Skin epidermis (tissue), 12 donors: ENCODE measurements around the gene CLIC5.

Source experiments
- H3K27ac ChIP-seq, 21 experiments: fragments of 200-600 bp; sonication (generic) in 11 of 21; one replicate each; pipeline ENCODE4 v1.5.0; 2020; ENCODE audit warnings: mild to moderate bottlenecking in 3 of 21, inconsistent platforms in 2 of 21, moderate library complexity in 2 of 21
- H3K4me3 ChIP-seq, 7 experiments: fragments of 200-600 bp; sonication (generic) in 2 of 7; one replicate each; pipeline ENCODE4 v1.5.0; 2020; ENCODE audit warnings: inconsistent platforms in 2 of 7, mild to moderate bottlenecking in 2 of 7, moderate library complexity in 1 of 7

Gene CLIC5

DNA sequence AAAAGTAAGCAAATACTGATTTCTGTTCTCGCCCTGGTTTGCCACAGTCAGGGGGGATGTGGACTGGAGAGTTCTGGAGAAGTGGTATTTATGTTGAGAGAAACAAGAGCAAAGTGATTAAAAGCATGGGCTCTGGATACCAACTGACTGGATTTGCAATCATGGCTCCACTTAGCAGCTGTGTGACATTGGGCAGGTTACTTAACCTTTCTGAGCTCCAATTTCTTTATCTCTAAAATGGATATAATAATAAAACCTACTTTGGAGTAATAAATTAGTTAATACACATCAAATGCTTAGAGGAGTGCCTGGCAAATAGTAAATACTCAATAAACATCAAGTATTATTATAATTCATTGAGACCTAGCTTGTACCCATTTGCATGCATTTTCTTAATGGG lies 111.7 kb downstream of the CLIC5 start:
- H3K27ac ChIP-seq: no peak overlapping the region
- H3K4me3 ChIP-seq: no peak overlapping the region

GRCh38 chr6:45902984-45903383 lies 112.7 kb downstream of the CLIC5 start:
- H3K4me3 ChIP-seq: no peak overlapping the region
- H3K27ac ChIP-seq: no peak overlapping the region

GRCh38 chr6:45901767-45902650 lies 113.7 kb downstream of the CLIC5 start:
- Histone ChIP-seq H3K27ac (peak overlapping the region in 2 of 21 experiments; percentile 50 to 66), H3K4me3 (no peak overlapping the region)

GRCh38 chr6:45900808-45901752 lies 114.6 kb downstream of the CLIC5 start:
- peak overlapping the region in 5 of 21 experiments; percentile 5 to 66 (median 38) for H3K27ac ChIP-seq
- no peak overlapping the region for H3K4me3 ChIP-seq

- Histone ChIP-seq H3K4me3 (no peak overlapping the region), H3K27ac (no peak overlapping the region)
These were observed 116.0 kb downstream of the CLIC5 start for GRCh38 chr6:45899683-45899946.

DNA sequence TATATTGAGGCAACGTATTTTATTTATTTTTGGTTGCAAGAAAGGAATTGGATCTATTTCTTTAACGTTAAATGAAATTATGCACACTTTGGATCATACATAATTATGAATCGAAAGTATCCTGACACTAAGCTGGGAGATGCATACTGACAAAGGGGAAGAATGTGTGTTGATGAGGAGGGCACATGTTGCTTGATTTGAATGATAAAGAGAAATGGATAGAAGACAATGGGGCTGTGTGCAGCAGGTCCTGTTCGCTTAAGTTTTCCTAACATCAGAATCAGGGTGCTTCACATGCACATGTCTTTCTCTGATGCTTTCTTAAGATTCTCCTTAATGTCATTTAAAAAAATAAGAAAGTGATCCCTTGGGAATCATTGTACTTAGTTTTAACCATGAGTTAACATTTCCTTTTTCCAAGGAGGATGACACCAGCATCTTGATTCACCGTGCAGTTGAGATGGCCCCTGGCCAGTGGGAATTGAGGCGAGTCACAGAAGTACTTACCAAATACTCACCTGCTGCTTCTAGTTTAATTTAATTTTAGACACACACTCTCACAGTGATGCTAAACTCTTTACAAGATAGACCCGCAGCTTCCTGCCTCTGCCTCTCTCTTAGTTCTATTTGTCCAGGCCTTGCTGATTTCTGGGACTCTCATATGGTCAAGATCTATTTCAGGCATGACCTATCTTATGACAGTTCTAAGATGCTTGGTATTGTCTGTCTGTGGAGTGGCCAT lies 116.5 kb downstream of the CLIC5 start:
- H3K4me3 ChIP-seq: no peak overlapping the region
- no peak overlapping the region for H3K27ac ChIP-seq

DNA sequence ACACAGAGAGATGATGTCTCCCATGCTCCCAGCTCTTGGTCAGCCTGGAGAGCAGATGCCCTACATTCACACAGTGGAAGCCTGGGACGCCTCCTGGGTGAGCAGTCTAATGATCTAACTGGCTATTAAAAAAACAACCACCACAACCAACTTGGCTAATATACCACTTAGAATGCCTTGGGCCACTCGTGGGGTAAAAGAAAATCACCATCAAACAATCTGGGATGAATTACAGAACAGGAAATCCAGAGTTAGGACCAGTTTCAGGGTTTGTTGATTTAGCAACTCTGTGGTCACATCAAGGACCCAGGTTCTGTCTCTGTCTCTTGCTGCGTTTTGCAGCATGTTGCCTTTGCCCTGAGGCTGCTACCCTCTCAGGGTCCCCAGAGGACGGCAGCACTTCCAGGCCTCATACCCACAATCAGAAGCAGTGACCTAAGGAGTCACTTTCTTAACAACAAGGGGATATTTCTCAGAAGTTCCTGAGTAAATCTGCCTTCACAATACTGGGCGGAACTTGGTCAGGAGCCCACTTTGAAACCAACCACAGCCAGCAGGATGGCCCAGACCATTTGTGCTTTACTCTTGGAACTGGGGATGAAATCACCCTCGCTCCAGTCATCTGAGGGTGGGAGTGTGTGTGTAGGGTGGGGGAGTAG lies 118.7 kb downstream of the CLIC5 start:
- Histone ChIP-seq H3K27ac (peak overlapping the region in 2 of 21 experiments; percentile 25 to 39), H3K4me3 (no peak overlapping the region)

DNA sequence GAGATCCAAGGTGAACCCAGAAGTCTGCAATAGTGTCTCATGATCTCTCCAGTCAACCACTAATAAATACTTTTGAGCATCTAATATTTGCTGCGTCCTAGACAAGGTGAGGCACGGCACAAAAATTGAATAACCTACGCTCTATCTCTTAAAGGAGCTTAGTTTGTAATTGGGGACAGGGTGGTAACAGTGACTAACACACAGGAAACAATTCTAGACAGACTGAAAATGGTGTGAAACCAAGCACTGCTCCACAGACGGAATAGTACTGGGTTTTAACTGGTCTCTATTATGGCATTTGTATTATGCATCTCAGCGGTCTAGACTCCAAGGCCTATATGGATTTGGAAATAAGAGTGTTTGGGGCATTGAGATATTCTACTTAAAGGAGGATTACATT lies 120.1 kb downstream of the CLIC5 start:
- H3K4me3 ChIP-seq: no peak overlapping the region
- H3K27ac ChIP-seq: peak overlapping the region in 1 of 21 experiments; percentile 34

GRCh38 chr6:45892696-45893245 lies 122.9 kb downstream of the CLIC5 start:
- Histone ChIP-seq H3K4me3 (no peak overlapping the region), H3K27ac (no peak overlapping the region)

DNA sequence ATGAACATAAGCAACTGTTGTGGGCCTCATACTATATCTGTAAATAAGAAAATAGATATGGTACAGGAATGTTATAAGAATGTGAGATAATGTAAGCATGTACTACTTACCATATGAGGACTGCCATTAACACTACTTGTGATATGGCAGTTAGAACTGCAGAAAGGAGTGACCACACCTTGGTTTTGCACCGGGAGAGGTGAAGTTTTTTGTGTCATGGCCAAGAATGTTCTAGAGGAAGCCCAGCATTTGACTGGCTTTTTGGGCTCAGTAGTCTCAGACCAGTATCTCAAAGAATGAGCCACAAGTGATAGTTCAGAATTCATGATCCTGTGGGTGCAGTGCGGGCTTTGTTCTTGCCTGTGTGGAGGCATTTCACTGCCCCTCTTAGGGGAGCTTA lies 123.5 kb downstream of the CLIC5 start:
- H3K27ac ChIP-seq: no peak overlapping the region
- no peak overlapping the region for H3K4me3 ChIP-seq

- Histone ChIP-seq H3K27ac (no peak overlapping the region), H3K4me3 (no peak overlapping the region)
These were observed 128.9 kb downstream of the CLIC5 start for GRCh38 chr6:45886776-45887175.

- H3K4me3 ChIP-seq: no peak overlapping the region
- no peak overlapping the region for H3K27ac ChIP-seq
These were observed 131.3 kb downstream of the CLIC5 start for GRCh38 chr6:45884336-45884735.

GRCh38 chr6:45882671-45883070 lies 133.0 kb downstream of the CLIC5 start:
- Histone ChIP-seq H3K4me3 (no peak overlapping the region), H3K27ac (peak overlapping the region in 1 of 21 experiments; percentile 9)

DNA sequence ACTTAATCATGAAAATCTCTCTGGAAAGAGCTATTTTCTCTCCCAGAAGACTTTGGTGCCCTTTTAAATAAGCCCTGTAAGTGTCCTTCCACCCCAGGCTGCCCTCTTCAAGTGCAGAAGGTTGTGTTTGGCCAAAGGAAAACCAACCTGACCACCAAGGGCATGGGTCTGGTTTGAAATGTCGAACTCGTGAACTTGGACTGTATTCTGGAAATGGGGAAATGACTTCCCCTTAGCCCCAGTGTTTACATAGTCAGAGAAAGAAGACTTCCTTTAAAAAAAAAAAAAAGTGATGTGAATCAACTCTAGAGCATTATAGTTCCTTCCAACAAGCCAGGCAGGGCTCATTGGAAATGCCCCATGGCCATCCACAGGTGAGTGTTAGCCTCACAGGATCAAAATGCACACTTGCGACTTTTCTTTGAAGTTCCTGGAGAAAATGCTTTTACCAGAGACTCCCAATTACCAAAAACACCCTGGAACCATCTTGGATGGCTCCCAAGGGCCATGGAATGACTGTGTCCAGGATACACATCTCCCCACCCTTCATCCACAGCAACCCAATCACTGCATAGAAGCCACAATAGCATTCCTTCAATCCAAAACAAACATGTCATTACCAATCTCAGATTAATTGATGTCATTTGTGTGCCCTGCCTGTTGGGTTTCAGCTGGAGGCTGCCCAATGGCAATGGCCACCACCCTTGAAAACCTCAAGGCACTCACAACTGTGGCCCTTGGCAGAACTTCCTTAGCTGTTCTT lies 133.8 kb downstream of the CLIC5 start:
- Histone ChIP-seq H3K4me3 (no peak overlapping the region), H3K27ac (peak overlapping the region in 7 of 21 experiments; percentile 0 to 63 (median 21))

DNA sequence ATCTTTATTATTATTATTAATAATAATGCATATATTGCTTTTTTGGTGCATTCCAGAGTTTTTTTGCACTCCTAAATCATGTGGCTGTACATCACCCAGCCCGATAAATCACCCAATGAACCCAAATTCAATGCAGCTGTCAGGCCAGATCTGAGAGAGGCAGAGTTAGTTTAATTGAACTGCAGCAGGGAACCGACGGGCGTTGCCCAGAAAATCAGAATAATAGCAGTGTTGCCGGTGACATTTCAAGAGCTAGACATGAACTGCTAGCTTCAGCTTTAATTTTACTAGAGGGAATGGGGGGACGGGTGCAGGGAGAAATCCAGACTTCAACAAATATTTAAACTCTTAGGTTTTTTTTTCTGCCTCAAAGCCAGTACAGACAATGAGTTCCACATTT lies 135.0 kb downstream of the CLIC5 start:
- peak overlapping the region in 4 of 21 experiments; percentile 11 to 50 (median 24) for H3K27ac ChIP-seq
- H3K4me3 ChIP-seq: no peak overlapping the region

GRCh38 chr6:45880159-45880558 lies 135.5 kb downstream of the CLIC5 start:
- no peak overlapping the region for H3K4me3 ChIP-seq
- peak overlapping the region in 3 of 21 experiments; percentile 4 to 26 (median 11) for H3K27ac ChIP-seq

- Histone ChIP-seq H3K4me3 (no peak overlapping the region), H3K27ac (no peak overlapping the region)
These were observed 137.6 kb downstream of the CLIC5 start for GRCh38 chr6:45877970-45878590.

- no peak overlapping the region for H3K27ac ChIP-seq
- no peak overlapping the region for H3K4me3 ChIP-seq
These were observed 142.8 kb downstream of the CLIC5 start for GRCh38 chr6:45872827-45873365.
